Activated CD4-positive, alpha-beta T cell treated with anti-CD3 and anti-CD28 coated beads, Interleukin-2, amount 50 U/mL, for 1 hour (primary cell): ENCODE measurements around the gene PPFIA1.

Experiments
- DNase-seq: peaks from one replicate; pipeline ENCODE4 v3.0.0-alpha.2; 2020

Gene PPFIA1

DNA sequence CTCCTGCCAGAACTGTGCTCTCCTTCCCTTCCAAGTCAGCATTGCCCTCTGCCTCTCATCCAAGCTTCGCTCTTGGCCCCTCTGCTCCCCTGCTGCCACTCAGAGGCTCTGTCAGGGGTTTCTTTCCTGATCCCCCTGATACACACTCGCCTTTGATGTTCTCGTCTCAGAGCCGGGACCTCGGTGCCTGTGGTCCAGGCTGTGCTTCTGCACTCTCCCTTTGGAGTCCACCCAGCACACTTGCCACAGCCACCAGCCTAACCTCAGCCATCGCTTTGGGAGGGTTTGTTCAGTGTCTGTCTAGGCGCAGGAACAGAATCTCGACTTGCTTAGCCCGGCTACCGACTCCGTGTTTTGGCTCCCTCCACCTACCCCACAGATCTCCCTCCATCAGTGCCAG is 29.1 kb downstream of the PPFIA1 start:
- DNase-seq = no peak

DNA sequence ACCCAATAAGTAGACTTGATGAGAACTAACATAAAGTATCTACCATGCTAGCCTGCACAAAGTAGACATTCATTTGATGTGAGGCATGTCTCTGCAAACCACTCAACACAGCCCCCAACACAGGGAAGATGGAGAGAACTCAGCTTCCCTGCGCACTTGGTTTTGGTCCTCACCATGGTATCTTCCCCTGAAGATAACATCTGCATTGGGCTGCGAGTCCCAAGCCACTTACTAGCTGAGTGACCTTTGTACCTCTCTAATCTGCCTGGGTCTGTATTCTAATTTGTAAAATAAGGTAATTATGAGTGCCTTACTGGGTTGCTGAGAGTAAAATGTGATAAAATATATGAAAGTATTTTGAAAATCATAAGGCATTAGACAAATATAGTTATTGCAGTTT is 30.7 kb downstream of the PPFIA1 start:
- no peak for DNase-seq

DNA sequence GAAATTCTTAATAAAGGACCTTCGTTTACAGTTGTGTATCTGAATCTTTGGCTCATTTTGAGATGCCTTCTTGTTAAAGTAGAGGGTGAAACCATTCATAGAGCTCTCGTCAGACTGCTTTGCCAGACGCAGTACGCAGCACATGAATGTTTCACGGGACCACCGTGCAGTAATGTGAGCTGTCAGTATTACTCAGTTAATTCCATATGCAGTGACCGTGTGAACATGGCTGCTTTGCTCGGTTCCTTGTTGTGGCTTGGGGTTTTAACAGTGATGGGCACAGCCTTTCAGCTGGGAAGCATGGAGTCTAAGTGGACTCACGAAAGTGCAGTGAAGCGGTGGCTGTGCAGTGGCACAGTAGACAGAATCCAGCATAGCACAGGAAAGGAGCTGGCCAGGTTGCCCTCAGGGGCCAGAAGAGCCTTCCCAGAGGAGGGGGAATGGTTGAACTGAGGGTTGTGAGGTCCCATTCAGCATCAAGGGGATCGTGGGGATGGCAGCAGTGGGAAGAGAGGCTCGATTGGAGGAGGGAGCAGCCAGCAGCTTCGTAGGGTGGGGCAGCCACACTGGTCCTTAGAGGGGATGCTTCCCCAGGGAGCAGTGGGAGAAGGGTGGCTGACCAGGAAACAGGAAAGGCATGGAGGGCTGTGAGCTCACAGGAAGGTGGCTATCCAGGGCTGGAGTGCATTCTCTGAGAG is 31.4 kb downstream of the PPFIA1 start:
- DNase-seq = no peak

DNA sequence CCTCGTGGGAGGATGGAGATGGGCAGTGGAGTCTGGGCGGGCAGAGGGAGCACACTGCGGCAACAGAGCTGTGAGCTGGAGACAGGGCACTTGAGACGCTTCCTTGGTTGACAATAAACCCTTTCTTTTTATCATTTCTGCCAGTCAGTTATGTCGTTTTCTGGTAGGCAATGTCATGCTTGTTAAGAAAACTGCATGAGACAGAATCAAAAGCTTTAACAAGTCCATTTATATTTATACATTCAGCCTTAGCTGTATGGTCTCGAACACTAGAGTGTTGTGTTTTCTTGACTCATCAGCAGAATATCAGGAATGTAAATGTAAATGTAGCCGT is 31.9 kb downstream of the PPFIA1 start:
- no peak for DNase-seq

DNA sequence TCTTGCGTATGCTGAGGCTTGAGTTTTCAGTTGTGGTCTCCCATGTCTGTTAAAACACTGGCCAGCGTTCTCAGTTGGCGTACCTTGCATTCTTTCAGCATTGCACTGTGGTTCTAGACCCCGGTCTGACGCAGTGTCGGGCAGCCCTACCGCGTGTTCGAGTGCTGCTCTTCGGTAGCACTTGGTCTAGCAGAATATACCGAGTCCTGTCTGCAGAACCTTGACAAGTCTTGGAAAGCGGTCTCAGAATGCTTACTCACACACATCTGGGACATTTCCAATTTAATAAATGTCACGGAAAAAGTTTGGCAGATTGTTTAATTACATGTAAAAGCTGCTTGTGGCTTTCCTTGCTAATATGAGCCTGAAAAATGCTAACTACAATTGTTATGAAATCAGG is 32.6 kb downstream of the PPFIA1 start:
- no peak for DNase-seq

DNA sequence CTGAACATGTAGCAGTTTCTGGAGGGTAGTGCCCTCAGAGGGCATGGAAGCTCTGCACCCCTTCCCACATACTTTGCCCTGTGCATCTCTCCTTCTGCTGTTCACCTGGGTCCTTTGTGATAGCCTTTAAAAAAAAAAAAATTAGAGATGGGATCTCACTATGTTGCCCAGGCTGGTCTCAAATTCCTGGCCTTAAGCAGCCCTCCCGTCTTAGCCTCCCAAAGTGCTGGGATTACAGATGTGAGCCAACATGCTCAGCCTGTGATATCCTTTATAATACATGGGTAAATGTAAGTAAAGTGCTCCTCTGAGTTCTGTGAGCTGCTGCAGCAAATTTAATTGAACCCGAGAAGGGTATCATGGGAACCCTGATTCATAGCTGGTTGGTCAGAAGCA is 33.7 kb downstream of the PPFIA1 start:
- no peak for DNase-seq

DNA sequence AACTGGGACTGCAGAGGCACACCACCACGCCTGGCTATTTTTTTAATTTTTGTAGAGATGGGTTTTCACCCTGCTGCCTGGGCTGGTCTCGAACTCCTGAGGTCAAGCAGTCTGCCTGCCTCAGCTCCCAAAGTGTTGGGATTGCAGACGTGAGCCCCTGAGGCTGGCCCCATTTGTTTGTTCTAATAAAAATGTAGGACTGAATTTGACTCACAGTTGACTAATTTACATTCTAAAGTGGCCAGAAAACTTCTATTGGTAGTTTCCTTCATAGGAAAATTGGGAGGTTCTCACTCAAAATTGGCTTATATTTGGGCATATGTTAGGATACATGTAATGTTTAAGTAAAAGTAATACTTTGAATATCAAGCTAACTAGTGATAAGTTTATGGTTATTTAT is 35.0 kb downstream of the PPFIA1 start:
- DNase-seq = no peak

DNA sequence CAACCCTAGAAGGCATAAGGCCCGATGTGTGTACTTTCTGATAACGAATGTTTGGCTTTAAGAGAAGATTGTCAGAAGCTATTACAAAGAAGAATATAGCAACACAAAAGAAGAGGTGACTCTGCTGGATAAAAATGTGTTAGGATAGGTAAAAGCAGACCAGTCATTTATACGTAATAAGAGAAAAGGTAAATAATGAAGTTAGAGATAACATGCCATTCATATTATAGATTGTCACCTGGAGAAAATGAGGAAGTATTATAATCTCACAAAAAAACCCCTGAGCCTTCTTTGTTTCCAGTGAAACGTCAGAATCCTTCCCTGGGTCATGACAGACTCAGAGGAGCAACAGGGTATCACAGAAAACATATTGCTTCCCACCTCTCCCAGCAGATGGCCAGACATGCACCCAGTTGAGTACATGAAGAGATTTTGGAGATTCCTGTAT is 36.1 kb downstream of the PPFIA1 start:
- DNase-seq = no peak

DNA sequence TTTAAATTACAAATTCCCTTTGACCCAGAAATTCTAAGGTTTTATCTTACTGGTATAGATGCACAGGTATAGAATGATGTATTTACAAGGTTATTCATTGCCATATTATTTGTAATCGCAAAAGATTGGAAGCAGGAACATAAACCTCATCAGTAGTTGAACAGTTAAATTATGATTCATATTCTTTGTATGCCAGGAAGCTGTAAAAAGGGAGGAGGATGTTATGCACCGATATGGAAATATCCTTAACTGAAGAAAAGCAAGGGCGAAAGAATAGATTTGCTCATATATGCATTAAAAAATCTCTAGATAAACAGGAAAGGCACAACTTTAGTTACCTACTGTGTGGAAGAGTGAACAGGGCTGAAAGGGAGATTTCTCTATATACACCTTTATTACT is 36.7 kb downstream of the PPFIA1 start:
- no peak for DNase-seq

DNA sequence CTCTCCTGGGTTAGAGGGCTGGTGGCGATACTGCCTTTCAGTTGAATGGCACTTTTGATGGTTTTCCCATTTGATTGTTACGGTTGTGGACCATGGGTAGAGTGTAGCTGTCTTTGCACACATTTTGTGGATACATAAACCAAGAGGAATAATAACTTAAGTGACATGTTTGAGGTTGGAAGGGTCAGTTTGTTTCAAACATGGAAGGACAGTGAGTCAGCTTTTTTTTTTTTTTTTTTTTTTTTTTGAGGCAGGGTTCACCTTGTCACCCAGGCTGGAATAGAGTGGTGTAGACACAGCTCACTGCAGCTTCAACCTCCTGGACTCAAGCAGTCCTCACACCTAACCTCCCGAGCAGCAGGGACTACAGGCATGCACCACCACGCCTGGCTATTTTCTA is 41.1 kb downstream of the PPFIA1 start:
- DNase-seq = no peak

DNA sequence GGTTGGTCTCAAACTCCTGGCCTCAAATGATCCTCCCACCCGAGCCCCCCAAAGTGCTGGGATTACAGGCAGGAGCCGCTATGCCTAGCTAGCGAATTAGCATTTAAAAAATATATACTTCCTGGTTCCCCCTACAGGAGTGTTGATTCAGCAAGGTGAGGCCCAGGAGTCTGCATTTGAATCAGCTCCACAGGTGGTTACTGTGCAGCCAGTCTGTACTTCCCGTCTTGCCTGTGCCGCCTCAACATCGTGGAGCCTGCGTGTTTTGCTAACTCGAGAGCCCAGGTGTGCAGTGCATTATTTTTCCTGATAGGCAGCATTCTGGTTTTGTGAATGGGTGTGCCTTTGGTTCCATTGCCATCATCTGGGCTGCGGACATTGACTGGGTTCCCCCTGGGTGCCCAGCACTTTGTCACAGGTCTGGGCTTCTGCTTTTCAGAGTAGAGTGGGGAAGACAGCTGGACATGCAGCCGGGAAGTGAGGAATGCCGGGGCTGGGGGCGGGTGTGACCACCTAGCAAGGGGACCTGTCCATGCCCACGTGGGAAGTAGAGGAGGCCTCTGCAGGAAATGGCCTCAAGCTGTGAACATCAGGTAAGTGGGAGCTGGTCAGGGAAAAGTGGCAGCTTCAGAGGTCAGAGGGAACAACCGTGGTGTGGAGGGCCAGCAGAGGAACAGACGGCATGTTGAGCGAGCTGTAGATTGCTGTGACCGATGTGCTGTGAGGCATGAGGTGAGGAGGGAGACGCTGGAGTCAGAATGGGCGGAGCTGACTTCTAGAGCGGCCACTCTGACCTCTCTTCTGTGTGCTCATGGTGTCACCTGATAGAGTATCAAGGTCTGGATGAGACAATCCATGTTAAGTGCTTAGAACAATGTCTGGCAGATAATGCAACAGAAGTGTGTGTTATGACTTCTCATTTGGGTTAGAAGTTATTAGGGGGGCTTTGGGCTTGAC is 42.2 kb downstream of the PPFIA1 start:
- no peak for DNase-seq

DNA sequence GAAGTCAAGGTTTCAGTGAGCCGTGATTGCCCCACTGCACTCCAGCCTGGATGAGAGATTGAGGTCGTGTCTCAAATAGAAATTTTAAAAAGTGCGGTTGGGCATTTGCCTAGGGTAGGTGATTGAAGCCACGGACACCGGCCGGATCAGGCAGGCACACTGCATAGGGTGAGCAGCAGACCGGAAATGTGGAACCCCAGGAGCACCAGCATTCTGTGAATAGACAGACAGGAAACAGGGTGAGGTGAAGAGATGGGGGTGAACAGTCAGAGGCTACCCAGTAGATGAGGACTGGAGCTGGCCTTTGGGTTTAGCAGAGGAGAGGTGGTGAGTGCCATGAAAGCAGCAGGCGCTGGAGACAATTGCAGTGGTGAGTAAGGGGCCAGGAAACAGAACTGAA is 43.5 kb downstream of the PPFIA1 start:
- no peak for DNase-seq

DNA sequence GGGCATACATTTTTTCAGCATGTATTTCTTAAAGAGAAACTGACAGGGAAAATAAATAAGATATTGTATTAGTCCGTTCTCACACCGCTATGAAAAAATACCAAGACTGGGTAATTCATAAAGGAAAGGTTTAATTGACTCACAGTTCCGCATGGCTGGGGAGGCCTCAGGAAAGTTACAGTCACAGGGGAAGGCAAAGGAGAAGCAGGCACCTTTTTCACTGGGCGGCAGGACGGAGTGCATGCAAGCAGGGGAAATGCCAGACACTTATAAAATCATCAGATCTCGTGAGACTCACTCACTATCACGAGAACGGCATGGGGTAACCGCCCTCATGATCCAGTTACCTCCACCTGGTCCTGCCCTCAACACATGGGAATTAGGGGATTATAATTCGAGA is 44.2 kb downstream of the PPFIA1 start:
- DNase-seq = no peak

DNA sequence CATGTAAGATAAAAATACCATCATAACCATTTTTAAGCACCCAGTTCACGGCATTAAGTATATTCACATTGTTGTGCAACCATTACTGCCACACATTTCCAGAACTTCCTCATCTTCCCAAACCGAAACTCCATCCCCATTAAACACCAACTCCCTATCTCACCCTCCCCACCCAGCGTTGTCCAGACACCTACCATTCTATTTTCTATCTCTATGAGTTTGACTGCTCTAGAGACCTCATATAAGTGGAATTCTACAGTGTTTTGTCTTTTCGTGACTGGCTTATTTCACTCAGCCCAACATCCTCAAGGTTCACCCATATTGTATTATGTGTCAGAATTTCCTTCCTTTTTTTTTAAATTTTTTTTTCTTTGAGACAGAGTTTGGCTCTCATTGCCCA is 45.2 kb downstream of the PPFIA1 start:
- DNase-seq = no peak

DNA sequence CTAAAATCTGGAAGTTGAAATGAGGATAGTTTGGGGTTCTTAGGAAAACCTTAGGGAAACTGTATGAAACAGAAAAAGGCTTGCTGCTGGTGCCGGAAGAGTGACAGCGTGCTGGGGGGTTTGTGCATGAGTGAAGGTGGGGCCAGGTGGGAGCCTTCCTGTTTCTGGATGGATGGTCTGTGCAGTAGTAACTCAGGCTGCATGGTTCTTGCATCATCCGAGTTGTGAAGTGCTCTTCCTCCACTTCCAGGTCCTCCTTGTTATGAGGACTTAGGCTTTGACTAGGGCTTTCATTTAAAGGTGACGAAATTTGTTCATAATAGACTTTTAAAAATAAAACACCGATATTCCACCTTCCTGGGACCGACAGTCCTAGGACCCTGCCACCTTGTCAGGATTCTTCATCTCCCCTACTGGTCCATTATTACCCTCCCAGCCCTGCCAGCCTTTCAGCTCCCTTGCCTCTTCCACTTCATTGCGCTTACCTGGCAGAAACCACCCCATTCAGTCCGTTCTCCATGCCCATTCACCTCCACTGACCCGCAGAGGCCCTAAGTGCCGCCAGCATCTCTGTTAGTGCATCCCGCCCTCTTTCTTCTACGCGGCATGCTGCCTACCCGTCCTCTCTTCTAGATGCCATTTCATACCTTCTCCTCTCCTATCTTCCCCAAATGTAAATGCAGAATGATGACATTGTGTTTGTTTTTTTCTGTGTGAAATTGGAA is 47.3 kb downstream of the PPFIA1 start:
- no peak for DNase-seq

DNA sequence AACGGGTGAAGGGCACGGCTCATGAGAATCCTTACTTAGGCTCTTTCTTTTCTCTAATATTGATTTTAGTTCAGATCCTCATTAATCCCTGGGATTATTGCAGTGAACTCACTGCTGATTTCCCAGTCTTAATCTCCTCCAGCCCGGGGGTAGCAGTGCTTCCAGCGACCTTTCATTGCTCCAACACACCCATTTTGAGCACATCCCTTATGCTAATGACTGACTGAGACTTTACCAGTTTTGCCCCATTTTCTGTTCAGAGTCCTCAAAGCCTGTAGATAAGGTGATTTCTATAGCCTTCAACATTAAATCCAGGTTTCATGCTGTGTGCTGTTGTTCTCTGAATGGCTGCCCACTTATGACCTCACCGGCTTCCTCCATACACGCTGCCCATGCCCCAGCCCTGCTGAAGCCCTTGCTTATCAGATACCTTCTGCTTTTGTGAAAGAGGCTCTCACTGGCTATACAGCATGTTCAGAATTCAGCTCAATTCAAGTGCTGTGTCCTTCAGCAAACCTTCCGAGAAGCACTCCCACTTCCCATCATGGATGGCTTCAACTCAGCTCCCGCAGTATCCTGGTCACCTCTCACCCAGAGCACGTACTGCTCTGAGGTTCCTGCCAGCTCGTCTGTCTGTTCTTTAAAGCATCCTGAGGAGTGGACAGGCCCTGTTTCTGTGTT is 49.0 kb downstream of the PPFIA1 start:
- DNase-seq = no peak

DNA sequence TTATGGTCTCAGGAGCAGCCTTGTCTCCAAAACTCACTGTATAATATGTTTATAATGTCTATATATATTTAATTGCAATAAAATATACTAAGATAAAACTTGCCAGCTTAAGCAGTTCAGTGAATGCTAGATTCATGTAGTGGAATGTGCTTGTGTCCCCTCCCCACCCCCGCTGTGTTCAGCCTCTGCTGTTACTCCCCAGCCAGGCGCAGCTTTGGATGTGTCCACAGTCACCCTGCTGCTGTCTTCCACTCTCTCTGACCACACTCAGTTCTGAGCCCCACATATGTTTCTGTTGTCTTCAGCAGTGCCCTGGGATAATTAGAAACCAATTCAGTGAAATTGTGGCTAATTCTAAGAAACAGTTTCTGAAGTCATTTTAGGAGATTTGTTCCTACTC is 52.2 kb downstream of the PPFIA1 start:
- no peak for DNase-seq

DNA sequence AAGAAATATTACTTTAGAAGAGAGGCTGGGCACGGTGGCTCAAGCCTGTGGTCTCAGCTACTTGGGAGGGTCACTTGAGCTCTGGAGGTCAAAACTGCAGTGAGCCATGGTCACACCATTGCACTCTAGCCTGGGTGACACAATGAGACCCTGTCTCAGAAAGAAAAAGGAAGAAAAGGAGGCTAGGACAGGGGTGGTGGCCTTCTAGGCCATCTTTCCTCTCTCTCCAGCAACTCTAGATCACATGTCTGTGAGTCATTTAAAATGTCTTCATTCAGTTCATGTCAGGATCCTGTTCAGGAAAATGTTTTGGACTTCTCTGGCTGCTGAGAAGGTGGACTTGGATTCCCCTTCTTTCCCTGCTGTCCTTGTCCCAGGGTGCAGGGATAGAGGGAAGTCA is 53.3 kb downstream of the PPFIA1 start:
- DNase-seq = no peak

DNA sequence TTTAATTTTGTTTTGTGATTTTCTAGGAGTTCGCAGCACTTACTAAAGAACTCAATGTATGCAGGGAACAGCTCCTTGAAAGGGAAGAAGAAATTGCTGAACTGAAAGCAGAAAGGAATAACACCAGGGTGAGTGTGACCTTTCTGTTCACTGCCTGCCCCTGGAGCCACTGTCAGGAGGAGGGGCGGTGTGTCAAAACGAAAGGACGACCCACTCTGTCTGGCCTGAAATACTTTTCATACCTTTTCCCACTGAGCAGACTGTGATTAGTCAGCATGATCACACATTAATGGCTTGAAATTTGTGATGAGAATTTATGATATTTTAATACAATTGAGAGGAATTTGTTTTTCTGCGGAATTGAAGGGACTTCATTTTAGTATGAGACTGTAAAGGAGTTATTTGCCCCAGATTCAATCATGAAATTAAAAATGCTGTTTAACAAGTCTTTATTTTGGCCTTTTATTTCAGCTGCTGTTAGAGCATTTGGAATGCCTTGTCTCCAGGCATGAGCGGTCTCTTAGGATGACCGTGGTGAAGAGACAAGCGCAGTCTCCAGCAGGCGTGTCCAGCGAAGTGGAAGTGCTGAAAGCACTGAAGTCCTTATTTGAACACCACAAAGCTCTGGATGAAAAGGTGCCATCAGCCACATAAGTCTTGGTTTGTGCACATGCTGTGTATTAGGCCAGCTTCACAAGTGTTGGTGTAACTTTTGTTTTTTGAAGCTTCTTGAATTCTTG is 54.1 kb downstream of the PPFIA1 start:
- no peak for DNase-seq

DNA sequence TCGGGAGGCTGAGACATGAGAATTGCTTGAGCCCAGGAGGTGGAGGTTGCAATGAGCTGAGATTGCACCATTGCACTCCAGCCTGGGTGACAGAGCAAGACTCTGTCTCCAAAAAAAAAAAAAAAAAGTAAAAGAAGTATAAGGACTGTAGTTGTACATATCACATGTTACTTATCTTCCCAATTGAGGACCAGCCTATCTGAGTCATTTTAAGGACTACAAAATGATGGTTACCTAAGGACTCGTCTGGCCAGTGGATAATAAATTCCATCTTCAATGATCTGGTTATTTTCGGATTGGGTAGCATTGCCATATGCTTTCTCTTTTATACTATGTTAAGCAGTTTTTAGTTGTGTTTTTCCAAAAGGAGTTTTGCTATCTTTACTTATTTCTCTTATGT is 55.3 kb downstream of the PPFIA1 start:
- no peak for DNase-seq

DNA sequence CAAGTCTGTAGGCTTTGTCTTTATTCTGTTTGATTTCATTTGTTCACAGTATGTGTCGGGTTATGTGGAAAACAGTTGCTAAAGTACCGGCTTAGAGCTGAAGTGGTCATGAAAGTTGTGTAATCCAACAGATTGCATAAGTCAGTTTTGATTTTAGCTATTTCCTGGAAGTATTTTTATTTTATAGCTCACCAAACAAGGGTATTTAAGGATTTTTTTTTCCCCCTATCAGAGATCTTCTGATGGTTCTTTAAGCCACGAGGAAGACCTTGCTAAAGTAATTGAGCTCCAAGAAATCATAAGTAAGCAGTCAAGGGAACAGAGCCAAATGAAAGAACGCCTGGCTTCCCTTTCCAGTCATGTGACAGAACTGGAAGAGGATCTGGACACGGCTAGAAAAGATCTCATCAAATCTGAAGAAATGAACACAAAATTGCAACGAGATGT is 55.9 kb downstream of the PPFIA1 start:
- no peak for DNase-seq

DNA sequence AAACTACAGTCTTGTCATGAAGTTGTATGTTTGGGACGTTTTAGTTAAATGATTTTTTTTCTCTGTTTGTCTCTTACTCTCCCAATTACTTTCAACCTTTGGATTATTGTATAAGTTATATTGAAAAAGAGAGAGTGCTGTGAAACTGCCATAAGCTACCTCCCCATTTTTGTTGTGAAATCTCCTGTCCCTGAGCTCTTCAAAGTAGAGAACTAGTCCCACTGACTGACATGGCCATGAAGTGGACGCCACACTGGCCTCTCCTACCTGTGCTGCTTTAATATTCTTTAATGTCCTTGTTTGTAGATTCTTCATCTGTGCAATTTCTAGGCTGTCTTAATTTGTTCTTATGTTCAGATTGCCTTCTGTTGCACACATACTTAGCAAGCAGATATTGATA is 56.3 kb downstream of the PPFIA1 start:
- no peak for DNase-seq
